ENCODE results near the gene KRTAP4-6.
"Not testable (repeated sequence)": the region's sequence is repeated elsewhere in the genome, so short reads cannot be mapped to it uniquely, and the experiment has no call there.

Gene KRTAP4-6

GRCh38 chr17:41147531-41148204 is 7.3 kb upstream of the KRTAP4-6 start:
- DNase-seq (ENCODE audit: low read depth): no peak

DNA sequence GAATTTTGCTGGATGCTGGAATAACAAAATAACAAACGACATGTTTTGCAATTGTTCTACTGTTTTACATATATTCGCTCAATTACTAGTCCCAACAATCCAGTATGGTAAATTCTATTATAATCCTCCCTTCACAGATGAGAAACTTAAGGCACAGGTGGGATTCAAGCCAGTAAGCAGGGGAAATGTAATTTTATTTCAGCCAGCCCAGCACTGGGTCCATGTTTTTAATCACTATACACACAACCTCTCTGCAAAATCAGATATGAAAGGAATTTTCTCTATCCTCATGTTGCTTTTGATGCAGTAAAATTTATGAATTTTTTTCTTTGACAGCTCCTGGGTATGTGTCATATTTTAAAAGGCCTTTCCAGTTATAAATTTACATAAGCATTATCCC is 4.9 kb upstream of the KRTAP4-6 start:
- DNase-seq (ENCODE audit: low read depth): no peak

- DNase-seq (ENCODE audit: low read depth): no peak
Measured at GRCh38 chr17:41144846-41145245, 4.5 kb upstream of the KRTAP4-6 start.

- no peak for DNase-seq (ENCODE audit: low read depth)
Measured at GRCh38 chr17:41141361-41141760, 1.0 kb upstream of the KRTAP4-6 start.

GRCh38 chr17:41139865-41140264 is 479 bp downstream of the KRTAP4-6 start:
- not testable (repeated sequence) for DNase-seq (ENCODE audit: low read depth)

DNA sequence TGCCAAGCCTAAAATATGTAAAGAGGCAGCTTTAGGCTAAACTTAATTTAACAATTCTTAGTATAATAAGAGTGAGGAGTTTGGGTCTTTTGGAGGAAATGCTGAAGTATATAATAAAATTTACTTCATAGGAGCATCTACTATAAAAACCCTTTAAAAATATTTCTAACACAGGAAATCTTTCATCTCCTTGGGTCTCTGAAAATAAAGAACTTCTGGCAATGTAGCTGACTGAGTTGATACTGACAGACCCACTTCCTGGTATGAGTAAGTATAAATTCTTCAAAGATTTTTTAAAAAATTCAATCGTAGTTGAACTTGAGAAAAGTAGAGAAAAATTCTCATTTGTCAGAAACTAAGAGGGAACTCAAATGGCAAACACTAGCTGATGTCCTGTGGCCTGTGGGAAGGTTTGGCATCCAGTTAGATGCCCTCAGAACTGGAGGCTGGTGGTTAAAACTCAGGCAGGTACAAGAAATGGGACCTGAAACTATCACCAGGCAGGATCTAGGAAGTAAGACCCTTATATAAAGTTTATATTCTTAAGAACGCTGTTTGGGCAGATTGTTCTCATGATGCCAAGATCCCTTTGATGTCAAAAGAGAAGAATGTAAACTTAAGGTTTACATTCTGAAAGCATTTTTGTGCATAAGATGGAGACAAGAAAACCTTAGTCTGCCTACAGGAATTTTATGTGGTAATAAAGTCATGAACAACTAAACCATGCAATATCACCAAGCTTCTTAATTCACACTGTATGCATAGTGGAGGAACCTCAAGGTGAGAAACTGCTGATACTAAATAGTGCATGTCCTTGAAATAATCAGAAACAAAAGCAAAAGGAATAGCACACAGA is 6.2 kb downstream of the KRTAP4-6 start:
- no peak for DNase-seq (ENCODE audit: low read depth)

GRCh38 chr17:41131979-41132378 is 8.4 kb downstream of the KRTAP4-6 start:
- DNase-seq (ENCODE audit: low read depth): no peak

- no peak for DNase-seq (ENCODE audit: low read depth)
Measured at GRCh38 chr17:41127371-41127770, 13.0 kb downstream of the KRTAP4-6 start.

- no peak for DNase-seq (ENCODE audit: low read depth)
Measured at GRCh38 chr17:41126412-41126811, 13.9 kb downstream of the KRTAP4-6 start.

GRCh38 chr17:41125064-41125463 is 15.3 kb downstream of the KRTAP4-6 start:
- DNase-seq (ENCODE audit: low read depth): no peak

- DNase-seq (ENCODE audit: low read depth): not testable (repeated sequence)
Measured at GRCh38 chr17:41123991-41124371, 16.4 kb downstream of the KRTAP4-6 start, which contains the start of gene KRTAP4-12. KRTAP4-12 (minus strand) TSS chr17:41124182; CDS start chr17:41124122, 60 bp downstream.

DNA sequence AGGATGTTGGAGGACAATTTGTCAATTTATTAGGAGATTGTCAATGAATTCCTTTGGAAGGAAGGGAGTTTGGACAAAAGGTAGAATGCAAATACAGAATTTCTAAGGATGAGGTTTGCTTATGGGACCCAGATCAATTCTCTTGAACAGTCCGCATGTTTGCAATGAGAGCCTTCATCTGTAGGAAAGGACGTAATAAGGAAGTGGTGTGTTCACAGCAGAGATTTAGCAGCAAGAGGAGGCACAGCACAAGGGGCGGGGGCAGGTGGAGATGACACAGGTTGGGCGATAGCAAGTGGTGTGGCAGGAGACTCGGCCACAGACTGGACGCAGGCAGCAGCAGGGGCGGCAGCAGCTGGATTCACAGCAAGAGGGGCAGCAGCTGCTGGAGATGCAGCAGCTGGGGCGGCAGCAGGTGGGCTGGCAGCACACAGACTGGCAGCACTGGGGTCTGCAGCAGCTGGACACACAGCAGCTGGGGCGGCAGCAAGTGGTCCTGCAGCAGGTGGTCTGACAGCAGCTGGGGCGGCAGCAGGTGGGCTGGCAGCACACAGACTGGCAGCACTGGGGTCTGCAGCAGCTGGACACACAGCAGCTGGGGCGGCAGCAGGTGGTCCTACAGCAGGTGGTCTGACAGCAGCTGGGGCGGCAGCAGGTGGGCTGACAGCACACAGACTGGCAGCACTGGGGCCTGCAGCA is 16.9 kb downstream of the KRTAP4-6 start:
- DNase-seq (ENCODE audit: low read depth): not testable (repeated sequence)

DNA sequence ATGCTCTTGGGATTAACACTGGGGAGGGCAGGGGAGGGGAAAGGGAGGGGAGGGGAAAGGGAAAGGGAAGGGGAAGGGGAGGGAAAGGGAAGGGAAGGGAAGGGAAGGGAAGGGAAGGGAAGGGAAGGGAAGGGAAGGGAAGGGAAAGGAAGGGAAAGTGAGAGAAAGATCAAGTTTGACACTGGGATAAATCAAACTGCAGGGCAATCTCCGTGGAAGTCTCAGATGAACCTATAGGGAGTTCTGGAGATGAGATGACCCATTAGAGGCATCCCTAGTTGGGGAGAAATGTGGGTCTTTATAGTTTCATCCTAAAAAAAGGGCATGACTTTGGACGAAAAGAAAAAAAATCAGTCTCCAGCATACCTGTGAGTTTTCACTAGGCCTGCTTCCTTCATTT is 18.6 kb downstream of the KRTAP4-6 start:
- no peak for DNase-seq (ENCODE audit: low read depth)

- not testable (repeated sequence) for DNase-seq (ENCODE audit: low read depth)
Measured at GRCh38 chr17:41119696-41120690, 20.4 kb downstream of the KRTAP4-6 start.

GRCh38 chr17:41118721-41119120 is 21.6 kb downstream of the KRTAP4-6 start:
- no peak for DNase-seq (ENCODE audit: low read depth)

- DNase-seq (ENCODE audit: low read depth): not testable (repeated sequence)
Measured at GRCh38 chr17:41117846-41118386, 22.4 kb downstream of the KRTAP4-6 start, which contains the start of gene KRTAP4-11. KRTAP4-11 (minus strand) TSS chr17:41118373; CDS start chr17:41118315, 58 bp downstream.

DNA sequence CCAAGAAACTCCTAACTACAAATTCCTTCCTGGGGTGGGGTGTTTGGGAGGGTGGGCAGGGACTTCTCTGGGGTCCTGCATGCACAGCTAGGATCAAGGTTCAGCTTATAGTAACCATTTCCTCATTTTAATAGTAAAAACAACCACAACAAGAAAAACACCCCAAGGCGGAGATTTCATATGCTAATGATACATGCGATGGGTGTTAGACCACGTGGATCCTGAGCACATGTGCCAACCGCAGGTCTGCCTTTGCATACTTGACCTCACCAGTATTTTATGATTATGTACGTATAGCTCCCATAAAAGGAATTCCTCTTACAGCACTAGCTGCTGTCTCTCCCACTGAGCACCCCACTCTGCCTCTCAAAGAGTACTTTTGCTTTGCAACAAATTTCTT is 24.0 kb downstream of the KRTAP4-6 start:
- no peak for DNase-seq (ENCODE audit: low read depth)

- DNase-seq (ENCODE audit: low read depth): no peak
Measured at GRCh38 chr17:41111151-41111885, 29.0 kb downstream of the KRTAP4-6 start.

DNA sequence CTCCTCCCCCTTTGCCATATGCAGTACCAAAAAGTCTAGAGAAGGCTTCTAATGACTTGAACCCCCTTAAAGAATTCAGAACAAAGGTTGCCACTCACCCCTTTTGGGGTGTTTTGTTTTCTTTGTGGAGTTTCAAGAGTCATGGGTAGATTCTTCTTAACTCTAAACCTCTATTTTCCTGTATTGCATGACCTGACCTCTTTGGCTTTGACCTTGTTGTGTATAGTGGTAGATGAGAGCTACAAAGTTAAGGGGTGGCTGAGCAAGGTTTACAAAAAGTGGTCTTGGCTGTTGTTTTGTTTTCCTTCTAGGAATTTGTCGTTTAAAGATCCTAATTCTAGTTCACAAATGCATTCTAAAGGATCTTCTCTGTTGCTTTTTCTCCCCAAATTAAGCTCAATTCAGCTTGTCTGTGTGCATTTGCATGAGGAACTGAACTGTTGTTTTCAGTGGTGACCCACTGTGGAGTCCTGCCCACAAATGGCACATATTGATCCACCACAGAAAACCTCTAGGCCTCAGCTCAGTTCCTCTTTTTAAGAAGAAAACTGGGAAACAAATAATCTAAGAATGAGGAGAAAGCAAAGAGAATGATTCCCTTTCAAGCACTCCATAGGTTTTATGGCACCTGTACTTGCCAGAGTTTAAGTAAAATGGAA is 31.5 kb downstream of the KRTAP4-6 start:
- DNase-seq (ENCODE audit: low read depth): not testable (repeated sequence)
